Mesenchymal stem cell (in vitro differentiated cells and primary cell): ENCODE measurements around the gene CTAGE1.

Source experiments
- DNase-seq: peaks from one replicate; pipeline ENCODE4 v3.0.0-alpha.2; 2013
- H2AFZ ChIP-seq: one replicate; pipeline ENCODE4 v1.6.1; 2013; ENCODE audit warnings: low read depth, mild to moderate bottlenecking, control low read depth, inconsistent platforms, low read length, moderate library complexity
- H2AK5ac ChIP-seq: 2 replicates; pipeline ENCODE4 v1.6.1; 2013; ENCODE audit warnings: low read length, moderate library complexity, mild to moderate bottlenecking, inconsistent platforms; ENCODE audit not compliant: severe bottlenecking
- H2BK120ac ChIP-seq: one replicate; pipeline ENCODE4 v1.6.1; 2013; ENCODE audit warnings: low read depth, mild to moderate bottlenecking, inconsistent platforms, low read length, moderate library complexity
- H2BK12ac ChIP-seq, 2 experiments: one replicate each; pipeline ENCODE4 v1.6.1; 2013; ENCODE audit warnings: inconsistent platforms in 2 of 2, low read length in 2 of 2, mild to moderate bottlenecking in 2 of 2, moderate library complexity in 2 of 2, control low read depth in 1 of 2
- H2BK15ac ChIP-seq: one replicate; pipeline ENCODE4 v1.6.1; 2013; ENCODE audit warnings: mild to moderate bottlenecking, low read depth, inconsistent platforms; ENCODE audit not compliant: poor library complexity, severe bottlenecking
- H2BK5ac ChIP-seq: 2 replicates; pipeline ENCODE4 v1.6.1; 2013; ENCODE audit warnings: low read depth, mild to moderate bottlenecking, low read length, control low read depth, inconsistent platforms; ENCODE audit not compliant: poor library complexity, severe bottlenecking
- H3K14ac ChIP-seq, 2 experiments: one replicate each; pipeline ENCODE4 v1.6.1; 2013; ENCODE audit warnings: inconsistent platforms in 2 of 2, low read length in 2 of 2, control low read depth in 1 of 2, mild to moderate bottlenecking in 1 of 2, moderate library complexity in 1 of 2
- H3K18ac ChIP-seq, 2 experiments: one replicate each; pipeline ENCODE4 v1.6.1; 2013; ENCODE audit warnings: inconsistent platforms in 2 of 2, low read length in 2 of 2, control low read depth in 1 of 2, low read depth in 1 of 2, mild to moderate bottlenecking in 1 of 2
- H3K23ac ChIP-seq, 2 experiments: one replicate each; pipeline ENCODE4 v1.6.1; 2013; ENCODE audit warnings: inconsistent platforms in 2 of 2, low read length in 2 of 2, mild to moderate bottlenecking in 2 of 2, moderate library complexity in 2 of 2, control low read depth in 1 of 2
- H3K27ac ChIP-seq: 2 replicates; pipeline ENCODE4 v1.5.1; 2013; ENCODE audit warnings: mild to moderate bottlenecking, moderate library complexity, low read length, control low read depth, inconsistent platforms; ENCODE audit not compliant: poor library complexity, severe bottlenecking
- H3K27me3 ChIP-seq, 2 experiments: 2 replicates each; pipeline versions ENCODE4 v1.6.1 to v1.7.0; 2013; ENCODE audit warnings: low read length in 2 of 2, mild to moderate bottlenecking in 2 of 2, moderate library complexity in 2 of 2, control low read depth in 1 of 2, inconsistent platforms in 1 of 2; ENCODE audit not compliant: control insufficient read depth in 1 of 2, insufficient read depth in 1 of 2
- H3K36me3 ChIP-seq, 2 experiments: 2 replicates each; pipeline versions ENCODE4 v1.6.1 to v1.7.0; 2013; ENCODE audit warnings: low read length in 2 of 2, control low read depth in 1 of 2, inconsistent platforms in 1 of 2, low read depth in 1 of 2, mild to moderate bottlenecking in 1 of 2; ENCODE audit not compliant: insufficient read depth in 2 of 2, control insufficient read depth in 1 of 2
- H3K4ac ChIP-seq, 2 experiments: one replicate each; pipeline ENCODE4 v1.6.1; 2013; ENCODE audit warnings: inconsistent platforms in 2 of 2, low read length in 2 of 2, mild to moderate bottlenecking in 2 of 2, moderate library complexity in 2 of 2, control low read depth in 1 of 2, low read depth in 1 of 2
- H3K4me1 ChIP-seq: 2 replicates; pipeline ENCODE4 v1.6.1; 2013; ENCODE audit warnings: low read depth, low read length, control low read depth; ENCODE audit not compliant: control insufficient read depth, insufficient read depth
- H3K4me2 ChIP-seq: 2 replicates; pipeline ENCODE4 v1.6.1; 2013; ENCODE audit warnings: low read length, mild to moderate bottlenecking, inconsistent platforms; ENCODE audit not compliant: poor library complexity, severe bottlenecking
- H3K4me3 ChIP-seq, 2 experiments: 2 replicates each; pipeline versions ENCODE4 v1.5.1 to v1.7.0; 2013; ENCODE audit warnings: low read length in 2 of 2, mild to moderate bottlenecking in 2 of 2, control low read depth in 1 of 2, low read depth in 1 of 2; ENCODE audit not compliant: insufficient read depth in 1 of 2
- H3K79me1 ChIP-seq: replicated peaks from 2 replicates; pipeline ENCODE4 v1.6.1; 2013; ENCODE audit warnings: mild to moderate bottlenecking, control low read depth, low read length, inconsistent platforms; ENCODE audit not compliant: poor library complexity, severe bottlenecking
- H3K9ac ChIP-seq: 2 replicates; pipeline ENCODE4 v1.7.0; 2013; ENCODE audit warnings: mild to moderate bottlenecking, low read length, moderate library complexity
- H3K9me3 ChIP-seq: 2 replicates; pipeline ENCODE4 v1.7.0; 2013; ENCODE audit warnings: mild to moderate bottlenecking, low read length; ENCODE audit not compliant: control insufficient read depth
- H4K8ac ChIP-seq: one replicate; pipeline ENCODE4 v1.6.1; 2013; ENCODE audit warnings: inconsistent platforms, mild to moderate bottlenecking, low read length, moderate library complexity
- H4K91ac ChIP-seq: one replicate; pipeline ENCODE4 v1.6.1; 2013; ENCODE audit warnings: mild to moderate bottlenecking, low read length, inconsistent platforms
- WGBS: methylation state at CpG from one replicate; pipeline ENCODE4 v1.1.7; 2013; ENCODE audit warnings: mixed read lengths; 5-methylcytosine and 5-hydroxymethylcytosine counted together

The CTAGE1 gene

GRCh38 chr18:22448238-22448637, 30.5 kb upstream of the CTAGE1 start:
- Histone ChIP-seq H4K8ac (no peak overlapping the region), H3K9ac (no peak overlapping the region), H3K14ac (no peak overlapping the region), H2AFZ (no peak overlapping the region), H4K91ac (no peak overlapping the region), H2BK15ac (no peak overlapping the region), H3K4me3 (no peak overlapping the region), H2AK5ac (no peak overlapping the region), H3K4me2 (no peak overlapping the region), H2BK5ac (no peak overlapping the region), H2BK12ac (peak overlapping the region; percentile 28 to 74), H3K27me3 (no peaks in the 10 kb centered on the region), H3K9me3 (peaks cover 9% of the 10 kb centered on the region), H2BK120ac (no peak overlapping the region), H3K23ac (no peak overlapping the region), H3K27ac (no peak overlapping the region), H3K36me3 (no peaks in the 10 kb centered on the region), H3K18ac (no peak overlapping the region), H3K4ac (no peak overlapping the region), H3K4me1 (no peaks in the 10 kb centered on the region), H3K79me1 (no peaks in the 10 kb centered on the region)
- DNase-seq: no peak

DNA sequence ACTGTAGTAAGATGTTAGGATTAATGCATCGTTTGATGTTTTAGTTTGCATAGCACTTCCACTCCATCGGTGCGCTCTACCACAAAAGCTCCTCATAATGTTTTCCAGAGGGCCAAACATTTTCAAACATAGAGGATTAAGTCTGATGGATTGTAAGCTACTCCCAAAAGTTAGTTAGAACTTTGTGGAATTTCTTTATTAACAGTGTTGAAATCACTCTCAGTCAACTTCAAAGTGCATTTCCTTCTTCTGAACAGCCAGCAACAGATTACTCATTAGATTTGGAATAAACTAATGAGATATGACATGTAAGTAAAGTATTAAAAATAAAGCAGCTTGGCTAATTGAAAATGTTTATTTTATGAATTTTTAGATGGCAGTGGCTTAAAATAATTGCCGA, 30.1 kb upstream of the CTAGE1 start:
- no peak overlapping the region for H3K4me3 ChIP-seq
- H2BK15ac ChIP-seq: no peak overlapping the region
- H3K14ac ChIP-seq: no peak overlapping the region
- H3K27me3 ChIP-seq: no peaks in the 10 kb centered on the region
- no peaks in the 10 kb centered on the region for H3K36me3 ChIP-seq
- no peak overlapping the region for H3K27ac ChIP-seq
- H3K18ac ChIP-seq: no peak overlapping the region
- 56% methylated on average over 4 of the region's 4 CpGs for WGBS
- no peak overlapping the region for H2AFZ ChIP-seq
- H4K8ac ChIP-seq: no peak overlapping the region
- H3K23ac ChIP-seq: no peak overlapping the region
- H3K4me1 ChIP-seq: no peaks in the 10 kb centered on the region
- H3K4me2 ChIP-seq: no peak overlapping the region
- no peak overlapping the region for H3K4ac ChIP-seq
- DNase-seq: peak; percentile 50
- H3K9me3 ChIP-seq: peaks cover 9% of the 10 kb centered on the region
- H2BK120ac ChIP-seq: no peak overlapping the region
- no peak overlapping the region for H2BK12ac ChIP-seq
- H2BK5ac ChIP-seq: no peak overlapping the region
- no peak overlapping the region for H2AK5ac ChIP-seq
- H3K79me1 ChIP-seq: no peaks in the 10 kb centered on the region
- H4K91ac ChIP-seq: no peak overlapping the region
- no peak overlapping the region for H3K9ac ChIP-seq

GRCh38 chr18:22446911-22447310, 29.2 kb upstream of the CTAGE1 start:
- no peak overlapping the region for H3K4ac ChIP-seq
- 80% methylated on average over 4 of the region's 4 CpGs for WGBS
- no peak for DNase-seq
- no peak overlapping the region for H4K91ac ChIP-seq
- no peaks in the 10 kb centered on the region for H3K4me1 ChIP-seq
- H3K79me1 ChIP-seq: no peaks in the 10 kb centered on the region
- no peaks in the 10 kb centered on the region for H3K36me3 ChIP-seq
- no peak overlapping the region for H2BK5ac ChIP-seq
- H3K27ac ChIP-seq: no peak overlapping the region
- H3K4me2 ChIP-seq: no peak overlapping the region
- H3K18ac ChIP-seq: no peak overlapping the region
- H3K23ac ChIP-seq: no peak overlapping the region
- H2BK120ac ChIP-seq: no peak overlapping the region
- no peaks in the 10 kb centered on the region for H3K27me3 ChIP-seq
- no peak overlapping the region for H3K9ac ChIP-seq
- H3K14ac ChIP-seq: no peak overlapping the region
- no peak overlapping the region for H4K8ac ChIP-seq
- H3K9me3 ChIP-seq: peaks cover 9% of the 10 kb centered on the region
- H2AFZ ChIP-seq: no peak overlapping the region
- H2BK12ac ChIP-seq: peak overlapping the region; percentile 25 to 49
- no peak overlapping the region for H2BK15ac ChIP-seq
- no peak overlapping the region for H2AK5ac ChIP-seq
- H3K4me3 ChIP-seq: no peak overlapping the region

DNA sequence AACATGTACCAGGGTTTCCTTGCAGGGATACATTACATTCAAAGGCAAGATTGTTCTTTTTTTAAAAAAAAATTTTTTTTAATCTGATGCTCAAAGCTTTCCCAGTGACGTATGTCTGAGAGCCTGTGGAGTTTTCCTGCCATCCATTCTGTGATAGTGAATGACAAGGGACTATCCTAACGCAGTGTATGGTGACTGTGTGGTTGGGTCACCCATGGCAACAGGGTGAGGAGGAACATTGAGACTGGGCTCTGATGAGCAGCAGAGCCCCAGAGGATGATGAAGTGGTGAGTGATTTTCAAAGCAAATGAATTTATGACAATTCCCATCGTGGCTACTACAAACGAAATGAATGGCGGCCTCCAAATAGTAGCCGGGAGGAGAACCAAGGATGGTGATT, 28.6 kb upstream of the CTAGE1 start:
- H2BK120ac ChIP-seq: no peak overlapping the region
- H2BK5ac ChIP-seq: no peak overlapping the region
- H3K9me3 ChIP-seq: peaks cover 9% of the 10 kb centered on the region
- H3K4me3 ChIP-seq: no peak overlapping the region
- DNase-seq: no peak
- H2BK12ac ChIP-seq: no peak overlapping the region
- H4K8ac ChIP-seq: no peak overlapping the region
- H3K4ac ChIP-seq: no peak overlapping the region
- H3K9ac ChIP-seq: no peak overlapping the region
- no peaks in the 10 kb centered on the region for H3K79me1 ChIP-seq
- no peak overlapping the region for H2AK5ac ChIP-seq
- H3K36me3 ChIP-seq: no peaks in the 10 kb centered on the region
- H3K23ac ChIP-seq: no peak overlapping the region
- H3K4me1 ChIP-seq: no peaks in the 10 kb centered on the region
- H3K27me3 ChIP-seq: no peaks in the 10 kb centered on the region
- H3K14ac ChIP-seq: no peak overlapping the region
- H3K27ac ChIP-seq: no peak overlapping the region
- no peak overlapping the region for H4K91ac ChIP-seq
- H2AFZ ChIP-seq: no peak overlapping the region
- no peak overlapping the region for H3K4me2 ChIP-seq
- WGBS: 93% methylated on average over 6 of the region's 6 CpGs
- no peak overlapping the region for H3K18ac ChIP-seq
- no peak overlapping the region for H2BK15ac ChIP-seq
